Stimulated activated CD4-positive, alpha-beta T cell treated with anti-CD3 and anti-CD28 coated beads, TNF-alpha, amount 100 ng/mL, for 48 hours (primary cell): ENCODE results near the gene BRINP2.

ENCODE experiments used
- DNase-seq, 3 donors: peaks; one replicate each; pipeline ENCODE4 v3.0.0-alpha.2; 2020; ENCODE audit warnings: low read depth in 3 of 3

Gene BRINP2

DNA sequence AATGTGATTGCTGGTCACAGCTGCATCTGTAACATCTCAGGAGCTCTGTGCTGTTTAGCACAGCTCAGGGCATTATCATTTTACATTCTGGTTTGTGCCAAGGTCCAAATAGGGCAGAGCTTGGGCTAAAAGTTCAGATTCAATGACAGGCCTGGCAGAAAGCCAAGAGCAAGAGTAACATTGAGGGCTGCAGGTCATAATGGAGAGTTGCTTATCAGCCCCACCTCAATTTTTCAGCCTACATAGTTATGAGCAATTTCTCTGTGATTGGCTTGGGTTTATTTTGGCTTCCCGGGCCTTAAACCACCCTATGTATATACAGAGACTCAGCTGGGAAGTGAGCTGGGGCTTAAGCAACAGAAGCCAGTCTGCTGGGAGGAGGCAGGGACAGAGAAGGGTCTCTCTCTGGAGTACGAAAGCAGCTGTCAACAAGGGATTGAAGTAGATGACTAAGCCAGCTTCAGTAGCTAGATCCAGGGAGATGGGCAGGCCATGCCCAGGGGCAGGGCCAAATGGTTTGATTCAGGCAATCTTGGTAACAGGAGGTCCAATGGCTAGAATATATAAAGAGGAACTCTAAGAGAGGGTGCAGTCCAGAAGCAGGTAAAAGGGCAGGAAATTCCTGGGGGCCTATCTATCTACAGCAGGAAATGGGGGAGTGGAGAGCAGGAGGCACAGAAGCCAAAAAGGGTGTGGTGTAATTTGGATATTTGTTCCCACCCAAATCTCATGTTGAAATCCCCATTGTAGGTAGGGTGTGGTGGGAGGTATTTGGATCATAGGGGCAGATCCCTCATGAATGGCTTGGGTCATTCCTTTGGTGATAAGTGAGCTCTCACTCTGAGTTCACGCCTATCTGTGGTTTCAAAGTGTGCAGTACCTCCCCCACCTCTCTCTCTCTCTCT, 49.0 kb downstream of the BRINP2 start:
- DNase-seq: no peak

DNA sequence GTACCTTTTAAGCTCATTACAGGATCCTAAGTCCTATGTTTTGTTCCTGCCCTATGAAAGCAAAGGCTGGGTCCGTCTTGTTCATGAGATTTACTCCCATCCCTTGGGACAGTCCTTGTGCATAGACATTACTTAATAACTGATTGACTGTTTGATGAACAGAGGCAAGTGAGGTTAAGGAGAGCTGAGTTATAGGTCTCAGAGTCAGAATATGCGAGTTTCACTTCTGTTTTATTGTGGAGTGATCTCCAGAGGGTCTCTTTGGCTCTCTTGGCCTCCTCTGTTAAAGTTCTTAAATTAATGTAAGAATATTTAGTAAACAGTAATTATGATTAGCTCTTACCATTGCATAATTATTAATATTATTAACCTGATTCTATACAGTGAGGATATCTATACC, 52.6 kb downstream of the BRINP2 start:
- no peak for DNase-seq

DNA sequence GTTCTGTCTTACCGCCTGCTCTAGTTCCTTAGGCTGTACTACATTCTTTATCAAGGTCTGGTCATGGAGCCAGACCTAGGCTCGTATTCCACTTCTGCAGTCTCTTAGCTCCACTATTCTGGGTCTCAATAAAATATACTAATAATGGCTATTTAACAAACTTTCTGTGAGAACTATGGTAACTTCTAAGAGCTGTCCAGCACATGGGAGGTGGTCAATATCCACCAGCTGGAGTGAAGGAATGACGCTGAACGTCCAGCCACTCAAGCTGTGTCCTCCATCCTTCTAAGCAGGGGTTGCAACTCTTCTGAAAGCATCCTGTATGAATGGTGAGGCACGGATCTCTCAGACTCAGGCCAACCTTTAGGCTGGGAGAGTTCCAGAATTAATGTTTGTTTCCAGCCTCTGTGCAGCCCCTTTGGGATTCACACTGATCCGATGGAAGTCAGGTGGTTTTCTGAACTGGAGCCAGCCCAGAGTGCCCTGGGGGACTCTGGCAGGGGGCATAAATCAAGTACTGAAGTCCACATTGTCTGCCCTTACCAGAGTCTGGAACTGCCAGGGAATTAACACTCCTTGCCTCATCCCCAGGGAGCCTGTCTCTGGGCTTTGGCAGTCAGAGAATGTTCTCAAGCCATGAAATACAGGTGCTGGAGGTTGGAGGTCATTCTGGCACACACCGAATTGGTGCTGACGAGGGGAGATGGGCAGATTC, 57.4 kb downstream of the BRINP2 start:
- no peak for DNase-seq

DNA sequence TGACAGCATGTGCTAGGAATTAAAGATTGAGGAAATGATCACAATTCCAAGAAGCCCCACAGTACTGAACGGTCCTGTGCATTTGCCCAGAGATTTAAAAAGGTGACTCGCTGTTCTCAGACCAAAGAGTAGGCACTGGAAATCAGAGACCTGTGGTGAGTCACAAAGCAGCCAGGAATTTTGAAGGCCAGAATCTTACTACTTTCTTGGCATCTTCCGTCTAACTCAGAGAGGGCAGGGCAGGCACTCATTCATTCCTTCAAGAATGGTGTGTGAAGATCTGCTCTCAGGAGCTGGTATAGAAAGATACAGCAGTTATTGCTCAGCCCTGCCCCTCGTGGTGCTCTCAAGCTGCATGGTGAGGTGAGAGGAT, 57.9 kb downstream of the BRINP2 start:
- no peak for DNase-seq

DNA sequence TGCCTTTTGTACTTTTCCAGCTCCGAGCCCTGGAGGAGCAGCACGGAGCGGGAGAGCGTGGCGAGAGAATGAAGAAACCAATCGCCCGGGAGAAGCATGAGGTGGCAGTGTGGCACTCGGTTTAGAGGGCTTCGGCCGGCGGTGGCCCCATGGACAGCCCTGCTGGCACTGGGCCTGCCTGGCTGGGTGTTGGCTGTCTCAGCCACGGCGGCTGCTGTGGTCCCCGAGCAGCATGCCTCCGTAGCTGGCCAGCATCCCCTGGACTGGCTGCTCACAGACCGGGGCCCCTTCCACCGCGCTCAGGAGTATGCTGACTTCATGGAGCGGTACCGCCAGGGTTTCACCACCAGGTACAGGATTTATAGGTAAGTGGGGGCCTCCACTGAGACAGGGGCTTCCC, 59.0 kb downstream of the BRINP2 start:
- no peak for DNase-seq

DNA sequence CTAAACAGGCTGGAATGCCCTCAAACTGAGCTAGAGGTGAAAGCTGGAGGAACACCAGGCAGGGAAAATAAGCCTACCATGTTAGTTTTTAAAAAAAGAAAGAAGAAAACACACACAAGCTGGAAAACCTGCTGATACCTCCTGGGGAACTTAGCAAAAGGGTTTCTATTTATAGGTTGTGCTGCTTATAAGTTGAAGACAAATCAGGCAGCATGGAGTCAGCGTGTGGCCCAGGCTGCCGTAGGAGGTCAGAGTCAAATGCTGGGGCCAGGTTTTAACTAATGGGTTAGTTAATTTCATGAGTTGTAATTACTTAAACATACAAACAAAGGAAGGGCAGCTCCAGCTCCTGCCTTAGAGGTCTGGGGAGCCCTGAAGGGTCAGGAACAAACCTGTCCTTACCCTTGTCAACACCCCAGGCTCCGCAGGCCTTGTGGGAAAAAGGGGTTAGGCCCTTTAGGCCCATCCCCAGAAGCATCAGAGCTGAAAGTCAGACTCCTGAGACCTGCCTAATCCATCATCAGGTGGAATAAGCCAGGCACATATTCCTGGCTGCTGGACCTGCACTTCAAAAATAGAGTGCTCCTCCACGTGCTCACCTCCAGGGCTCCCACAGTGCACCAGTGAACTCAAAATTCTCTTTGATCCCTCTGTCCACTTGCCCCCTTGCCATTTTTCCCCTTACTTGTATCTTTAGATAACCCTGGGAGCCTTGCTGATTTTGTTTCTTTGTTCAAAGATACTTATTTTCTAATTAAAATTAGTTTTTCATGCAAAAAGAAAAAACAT, 59.7 kb downstream of the BRINP2 start:
- DNase-seq: no peak

DNA sequence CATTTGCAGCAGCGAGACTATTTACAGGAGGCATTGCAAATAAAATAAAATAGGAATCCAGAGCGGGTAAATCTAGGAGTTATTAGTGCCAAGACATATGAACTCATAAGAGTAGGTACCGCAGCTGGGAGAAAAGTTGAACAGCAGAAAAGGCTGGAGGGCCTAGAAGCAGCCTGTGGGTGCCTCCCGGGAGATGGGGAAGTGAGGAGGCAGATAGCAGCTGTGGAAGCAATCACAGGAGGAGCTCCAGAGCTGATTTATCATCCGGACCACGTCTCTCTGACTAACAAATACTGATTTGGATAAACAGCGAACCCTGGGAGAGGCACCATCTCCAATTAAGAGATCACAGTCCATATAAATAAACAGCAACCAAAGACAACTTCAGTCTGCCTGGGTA, 64.6 kb downstream of the BRINP2 start:
- no peak for DNase-seq

DNA sequence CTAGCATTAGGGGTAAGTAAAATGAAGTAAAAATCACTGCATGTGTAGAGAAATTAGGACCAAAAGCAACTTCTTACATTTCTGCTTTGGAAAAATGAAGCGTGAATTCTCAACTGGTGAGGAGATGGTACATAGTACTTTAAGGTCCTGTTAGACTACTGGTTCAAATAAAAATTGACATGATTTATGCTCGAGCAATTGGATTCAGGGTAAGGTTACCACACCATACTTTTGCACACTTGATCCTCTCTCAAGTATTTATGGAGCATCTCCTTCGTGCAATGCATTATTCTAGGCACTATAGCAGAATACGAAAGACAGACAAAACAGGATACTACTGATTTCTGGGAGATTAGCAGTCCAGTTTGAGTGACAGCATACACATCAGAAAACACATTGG, 66.2 kb downstream of the BRINP2 start:
- DNase-seq: no peak

DNA sequence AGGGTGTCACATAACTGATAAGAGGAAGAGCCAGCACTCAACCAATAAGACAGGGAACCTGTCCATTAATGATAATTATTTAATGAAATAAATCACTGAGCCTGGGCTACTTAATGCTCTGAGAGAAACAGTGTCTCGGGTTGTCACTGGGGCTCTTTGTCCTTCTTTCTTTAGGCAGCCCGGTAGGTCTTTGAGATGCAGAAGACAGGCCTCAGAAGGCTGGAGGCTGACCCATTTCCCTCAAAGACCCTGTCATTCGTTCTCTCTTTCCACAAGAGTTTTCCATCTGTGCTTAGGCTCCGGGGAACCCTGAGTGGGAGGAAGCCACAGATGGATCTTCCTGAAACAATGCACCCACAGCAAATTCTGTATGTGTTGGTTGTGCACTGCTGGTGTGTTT, 68.2 kb downstream of the BRINP2 start:
- no peak for DNase-seq

DNA sequence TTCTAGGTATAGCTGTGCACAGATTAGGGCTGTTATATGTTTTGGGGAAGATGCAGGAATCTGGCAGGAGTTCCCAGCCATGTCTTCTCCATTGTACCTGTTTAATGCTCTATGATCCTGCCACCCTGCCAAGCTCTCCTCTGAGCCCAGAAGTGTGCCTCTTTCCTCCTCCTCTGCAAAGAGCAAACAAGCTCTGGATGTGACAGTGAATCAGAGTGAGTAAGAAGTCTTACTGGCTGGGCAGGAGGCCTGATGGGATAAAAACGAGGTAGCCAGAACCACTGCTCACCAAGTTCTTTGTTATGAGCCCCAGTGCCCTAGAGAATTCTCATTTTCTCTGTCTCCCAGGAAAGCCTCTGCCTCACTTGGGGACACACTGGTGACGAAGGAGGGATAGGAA, 69.0 kb downstream of the BRINP2 start:
- no peak for DNase-seq

DNA sequence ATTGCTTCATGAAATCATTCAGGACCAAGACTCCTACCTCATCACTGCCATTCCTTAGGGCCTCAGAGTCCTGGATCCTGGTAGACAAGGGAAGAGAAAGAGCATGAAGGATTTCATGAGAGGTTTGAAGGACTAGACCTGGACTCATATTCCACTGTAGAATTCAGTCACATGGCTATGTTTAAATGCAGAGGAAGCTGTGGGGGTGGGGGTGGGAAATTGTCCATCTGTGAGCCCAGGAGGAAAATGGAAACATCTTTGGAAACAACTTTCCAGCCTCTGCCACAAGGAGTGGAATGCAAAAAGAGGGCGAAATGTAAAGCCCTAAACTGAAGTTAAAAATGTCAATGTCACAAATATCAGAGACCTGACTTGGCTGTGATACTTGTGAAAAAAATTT, 73.0 kb downstream of the BRINP2 start:
- no peak for DNase-seq

DNA sequence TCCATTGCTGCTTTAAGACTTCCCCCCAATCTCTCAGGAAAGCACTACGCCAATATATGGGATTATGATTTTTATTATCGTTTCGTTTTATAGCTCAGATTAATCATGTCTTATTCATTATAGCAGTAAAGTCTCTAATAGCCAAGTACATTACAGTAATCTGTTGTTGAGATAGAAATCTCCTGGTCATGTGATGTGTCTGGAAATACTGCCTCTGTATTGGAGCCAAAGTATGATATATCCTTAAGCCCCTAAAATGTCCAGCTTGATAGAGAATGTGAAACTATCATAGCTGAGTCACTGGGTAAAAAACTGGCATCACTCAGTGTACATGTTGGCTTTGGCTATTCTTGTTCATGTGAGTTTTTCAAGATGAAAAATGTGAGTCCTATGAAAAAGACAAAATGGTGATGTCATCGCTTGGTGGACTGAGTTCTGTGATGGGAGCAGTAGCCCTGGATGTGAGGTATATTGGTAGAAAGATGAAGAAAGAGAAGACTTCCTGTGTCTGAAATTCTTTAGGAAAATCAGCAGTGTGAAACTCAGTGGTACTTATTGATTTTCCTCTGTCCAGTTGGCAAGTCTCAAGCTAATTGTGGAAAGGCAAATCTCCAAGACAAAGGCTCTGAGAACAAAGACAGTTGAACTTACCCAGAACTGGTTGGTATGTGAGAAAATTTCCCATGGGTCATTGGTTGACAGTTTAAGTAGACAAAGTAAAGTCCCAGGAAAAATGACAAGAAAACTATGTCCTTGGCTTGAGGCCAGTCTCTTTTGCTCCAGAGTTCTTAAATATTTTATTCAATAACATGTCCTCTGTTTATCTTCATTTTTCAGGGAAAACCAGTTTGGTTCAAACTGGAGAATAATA, 76.2 kb downstream of the BRINP2 start:
- no peak for DNase-seq

DNA sequence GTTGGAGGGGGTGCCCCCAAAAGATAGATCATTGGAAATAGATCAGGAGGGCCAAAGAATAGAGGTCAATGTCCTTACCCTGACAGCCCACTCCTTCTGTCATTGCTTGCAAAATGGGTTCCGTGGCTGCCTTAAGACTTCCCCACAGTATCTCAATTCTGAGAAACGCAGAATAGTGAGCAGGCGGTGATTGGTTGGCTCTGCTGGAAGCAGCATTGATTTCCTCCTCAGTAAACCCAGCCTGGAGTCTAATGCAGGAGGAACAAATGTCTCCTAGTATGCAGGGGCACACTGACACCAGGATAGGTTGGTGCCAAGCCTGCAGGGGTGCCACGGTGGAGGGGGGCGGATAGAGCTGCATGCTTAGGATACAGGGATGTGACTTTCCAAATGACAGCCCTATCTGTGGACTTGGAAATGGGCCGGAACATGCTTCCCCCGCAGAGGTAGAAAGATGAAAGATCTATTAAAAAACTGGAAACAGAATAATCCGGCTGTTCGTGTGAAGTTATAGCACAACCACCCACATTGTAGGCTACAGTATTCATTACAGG, 76.9 kb downstream of the BRINP2 start:
- no peak for DNase-seq

DNA sequence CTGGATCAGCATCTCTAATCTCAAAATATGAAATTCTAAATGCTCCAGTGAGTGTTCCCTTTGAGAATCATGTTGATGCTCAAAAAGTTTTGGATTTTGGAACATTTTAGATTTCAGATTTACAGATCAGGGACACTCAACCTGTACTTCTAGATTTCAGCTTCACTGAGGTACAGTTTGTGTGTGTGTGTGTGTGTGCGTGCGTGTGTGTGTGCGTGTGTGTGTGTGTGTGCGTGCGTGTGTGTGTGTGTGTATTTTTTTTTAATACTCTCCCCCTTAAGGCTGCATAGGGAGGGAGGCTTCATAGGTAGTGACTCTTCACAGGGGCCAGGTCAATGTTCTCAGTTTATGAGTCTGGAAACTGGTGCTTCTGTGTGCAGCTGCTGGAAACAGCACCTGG, 77.5 kb downstream of the BRINP2 start:
- no peak for DNase-seq

DNA sequence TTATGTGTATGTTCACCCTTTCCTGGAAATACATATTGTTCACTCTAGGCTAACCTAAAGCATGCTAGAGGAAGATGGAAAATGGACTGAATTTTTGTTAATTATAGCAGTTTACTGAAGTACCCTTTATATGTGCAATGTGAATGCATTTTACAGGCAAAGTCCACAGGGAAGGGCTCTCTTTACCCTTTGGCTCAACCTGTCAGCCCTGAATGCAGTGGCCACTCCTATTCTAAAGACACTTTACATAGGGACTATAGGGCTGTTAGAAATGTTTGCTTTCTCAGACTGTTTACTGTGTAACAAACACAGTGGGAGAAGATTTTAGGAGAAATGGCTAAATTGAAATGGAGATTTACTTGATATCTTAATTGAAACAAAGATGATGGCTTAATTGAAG, 78.5 kb downstream of the BRINP2 start:
- no peak for DNase-seq

DNA sequence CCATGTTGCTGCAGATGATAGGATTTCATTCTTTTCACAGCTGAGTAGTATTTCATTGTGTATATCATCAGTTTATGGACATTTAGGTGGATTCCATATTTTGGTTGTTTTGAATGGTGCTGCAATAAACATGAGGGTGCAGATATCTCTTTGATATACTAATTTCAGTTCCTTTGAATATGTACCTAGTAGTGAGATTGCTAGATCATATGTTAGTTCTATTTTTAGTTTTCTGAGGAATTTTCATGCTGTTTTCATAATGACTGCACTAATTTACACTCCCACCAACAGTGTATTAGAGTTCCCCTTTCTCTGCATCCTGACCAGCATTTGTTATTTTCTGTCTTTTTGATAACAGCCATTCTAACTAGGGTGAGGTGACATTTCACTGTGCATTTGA, 82.1 kb downstream of the BRINP2 start:
- DNase-seq: no peak

DNA sequence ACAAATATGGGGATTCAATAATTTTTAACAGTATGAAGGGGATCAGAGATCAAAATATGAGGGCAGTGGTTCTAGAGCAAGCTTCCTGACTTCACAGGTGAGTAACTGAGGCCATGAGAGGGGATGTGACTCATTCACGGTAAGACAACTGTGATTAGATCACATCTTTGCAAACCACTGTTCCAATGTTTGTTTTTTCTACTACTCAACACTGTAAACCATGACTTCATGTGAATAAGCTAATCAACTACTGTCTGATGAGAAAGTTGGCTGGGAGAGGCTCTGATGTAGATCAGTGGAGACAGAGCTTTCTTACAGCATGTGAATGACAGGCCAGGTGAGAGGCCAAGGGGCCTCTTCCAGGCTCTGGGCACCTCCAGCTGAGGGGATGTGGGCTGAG, 84.7 kb downstream of the BRINP2 start:
- DNase-seq: no peak

DNA sequence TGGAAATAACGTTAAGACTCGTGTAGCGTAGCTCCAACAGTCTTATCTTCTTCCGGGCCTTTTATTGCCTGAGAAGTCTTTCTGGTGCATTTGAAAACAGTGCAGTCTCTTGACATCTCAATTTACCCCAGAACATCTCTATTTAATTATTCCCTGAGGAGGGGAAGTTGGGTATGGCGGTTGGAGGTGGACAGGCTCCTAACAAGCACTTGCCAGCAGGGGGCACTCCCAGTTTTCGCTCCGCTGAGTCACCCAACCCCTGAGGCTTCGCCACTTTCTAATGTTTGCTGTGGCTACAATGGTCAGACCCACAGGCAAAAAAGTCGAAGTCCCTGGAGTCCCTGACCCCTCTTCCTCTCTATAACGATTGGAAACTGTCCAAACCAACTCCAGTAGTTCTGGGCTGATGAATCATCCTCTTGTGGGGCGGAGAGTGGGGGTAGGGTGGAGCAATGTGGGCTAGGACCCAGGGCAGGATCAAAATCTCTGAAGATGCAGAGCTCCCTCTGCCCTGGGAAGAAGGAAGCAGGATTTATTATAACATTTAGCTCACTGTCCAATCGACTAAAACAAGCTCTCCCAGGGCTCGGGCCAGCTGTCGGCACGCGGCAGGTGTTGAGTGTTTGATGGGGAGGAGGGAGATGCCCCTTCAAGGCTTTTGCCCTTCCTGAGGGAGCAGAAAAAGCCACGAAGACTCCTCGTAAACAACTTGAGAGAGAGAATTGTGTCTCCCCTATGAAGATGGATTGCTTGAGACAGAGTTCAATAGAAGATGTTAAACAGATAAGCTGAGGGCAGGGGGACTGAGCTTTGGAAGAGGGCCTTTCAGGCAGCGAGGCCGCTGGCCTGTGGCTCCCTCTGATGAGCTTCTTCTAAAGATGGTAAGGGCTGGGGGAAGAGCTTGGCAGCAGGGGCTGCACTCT, 85.7 kb downstream of the BRINP2 start:
- DNase-seq: peak in 1 of 3 donors; percentile 3

DNA sequence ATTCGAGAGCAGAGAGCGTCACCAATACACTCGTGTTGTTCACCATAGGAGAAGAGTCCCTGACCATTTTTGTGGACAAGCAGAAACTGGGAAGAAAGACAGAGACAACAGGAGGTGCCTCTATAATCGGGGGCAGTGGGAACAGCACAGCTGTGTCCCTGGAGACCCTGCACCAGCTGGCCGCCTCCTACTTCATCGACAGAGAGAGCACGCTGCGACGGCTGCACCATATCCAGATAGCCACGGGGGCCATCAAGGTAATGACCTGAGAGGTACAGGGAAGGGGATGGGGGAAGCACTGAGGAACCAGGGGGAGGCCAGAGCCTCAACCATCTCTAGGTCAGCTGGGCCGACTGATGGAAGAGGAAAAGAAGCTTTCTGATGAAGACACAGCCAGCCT, 86.4 kb downstream of the BRINP2 start:
- no peak for DNase-seq

DNA sequence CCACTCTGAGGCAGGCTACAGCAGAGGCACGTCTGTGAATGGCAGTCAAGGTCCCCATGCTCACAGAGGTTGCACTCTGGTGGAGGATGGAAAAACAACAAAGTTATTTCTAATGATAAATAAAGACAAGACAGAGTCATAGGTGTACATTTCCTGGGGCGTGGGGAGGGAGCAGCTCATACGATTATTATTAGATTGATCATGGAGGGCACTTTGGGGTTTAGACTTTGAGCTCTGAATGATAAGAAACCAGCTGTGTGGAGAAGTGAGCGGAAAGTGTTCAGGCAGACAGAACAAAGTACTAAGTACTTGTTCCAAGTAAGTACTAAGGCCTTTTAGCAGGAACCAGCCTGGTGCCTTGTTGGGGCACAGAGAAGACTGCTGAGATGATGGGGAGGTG, 86.8 kb downstream of the BRINP2 start:
- DNase-seq: no peak
